H1 (cell line): ENCODE results near the gene NAA50. TPM values are rescaled to one million over a fixed set of nuclear protein-coding genes. Genes with fewer than 3 reads are reported as not detected.

ENCODE experiments used
- CTCF ChIA-PET: fragments of 300-600 bp; sonication (Branson Sonifier 250); formaldehyde crosslinking; loops from one replicate; lab custom pipeline; 2021; ENCODE audit not compliant: partially characterized antibody; lab: Charles Lee
- POLR2A ChIA-PET: fragments of 300-600 bp; sonication (Branson Sonifier 250); formaldehyde crosslinking; loops from one replicate; lab custom pipeline; 2021; ENCODE audit warnings: inconsistent platforms; ENCODE audit not compliant: partially characterized antibody; lab: Charles Lee
- DNase-seq, 2 experiments: peaks; one replicate each; pipeline versions ENCODE4 v3.0.0 to v3.0.0-alpha.2; 2010 to 2022; ENCODE audit warnings: low spot score in 2 of 2, low read depth in 1 of 2, mixed read lengths in 1 of 2
- FAIRE-seq: peaks from 2 replicates; lab custom pipeline; 2011; peaks lifted over from hg19 to GRCh38; lab: Jason Lieb, UNC
- H2AFZ ChIP-seq: 2 replicates; pipeline ENCODE4 v1.8.1; 2012; ENCODE audit warnings: low read length, inconsistent platforms
- H2AK5ac ChIP-seq: 2 replicates; pipeline ENCODE4 v1.6.1; 2013; ENCODE audit warnings: low read depth, low read length
- H2BK120ac ChIP-seq: replicated peaks from 2 replicates; pipeline ENCODE3; 2013; ENCODE audit warnings: low read depth, low read length, inconsistent platforms
- H2BK12ac ChIP-seq: 2 replicates; pipeline ENCODE4 v1.6.1; 2013; ENCODE audit warnings: low read depth, low read length
- H2BK15ac ChIP-seq: 2 replicates; pipeline ENCODE4 v1.6.1; 2013; ENCODE audit warnings: low read length
- H2BK20ac ChIP-seq: 2 replicates; pipeline ENCODE4 v1.6.1; 2013; ENCODE audit warnings: low read length
- H2BK5ac ChIP-seq: 2 replicates; pipeline ENCODE4 v1.6.1; 2013; ENCODE audit warnings: low read depth, low read length
- H3K14ac ChIP-seq: 2 replicates; pipeline ENCODE4 v1.6.1; 2013; ENCODE audit warnings: inconsistent platforms; ENCODE audit not compliant: insufficient read length
- H3K18ac ChIP-seq: 2 replicates; pipeline ENCODE4 v1.6.1; 2013; ENCODE audit warnings: low read length; ENCODE audit errors: extremely low read depth
- H3K23ac ChIP-seq: 2 replicates; pipeline ENCODE4 v1.6.1; 2013; ENCODE audit warnings: inconsistent platforms; ENCODE audit not compliant: insufficient read length
- H3K23me2 ChIP-seq: 2 replicates; pipeline ENCODE4 v1.6.1; 2013; ENCODE audit warnings: low read depth, low read length
- H3K27ac ChIP-seq: 2 replicates; pipeline ENCODE4 v1.6.1; 2011; ENCODE audit warnings: low read depth, low read length, inconsistent platforms
- H3K27me3 ChIP-seq, 4 experiments: replicated peaks in 1 of 4; 1 replicate in 1 of 4; 2 replicates in 3 of 4; pipeline versions ENCODE4 v1.6.1 to v1.8.1; 2011 to 2013; ENCODE audit warnings: low read length in 3 of 4, mild to moderate bottlenecking in 3 of 4, inconsistent platforms in 2 of 4, mixed read lengths in 2 of 4, moderate library complexity in 1 of 4; ENCODE audit not compliant: control insufficient read depth in 3 of 4, insufficient read depth in 3 of 4; ENCODE audit errors: extremely low read depth in 1 of 4
- H3K36me3 ChIP-seq, 4 experiments: 2 replicates each; pipeline versions ENCODE4 v1.6.1 to v1.8.1; 2011 to 2013; ENCODE audit warnings: mild to moderate bottlenecking in 4 of 4, low read length in 3 of 4, moderate library complexity in 2 of 4, control low read depth in 1 of 4, inconsistent platforms in 1 of 4; ENCODE audit not compliant: insufficient read depth in 4 of 4, control insufficient read depth in 2 of 4
- H3K4ac ChIP-seq: replicated peaks from 2 replicates; pipeline ENCODE3; 2013; ENCODE audit warnings: low read length, low read depth, mixed read lengths, inconsistent platforms; ENCODE audit not compliant: insufficient read length
- H3K4me1 ChIP-seq, 4 experiments: replicated peaks in 1 of 4; 1 replicate in 1 of 4; 2 replicates in 3 of 4; pipeline versions ENCODE4 v1.6.1 to v1.8.1; 2011 to 2013; ENCODE audit warnings: low read length in 3 of 4, inconsistent platforms in 2 of 4, mixed read lengths in 1 of 4; ENCODE audit not compliant: insufficient read depth in 4 of 4, control insufficient read depth in 3 of 4
- H3K4me2 ChIP-seq, 2 experiments: 2 replicates each; pipeline versions ENCODE4 v1.6.1 to v1.8.1; 2011 to 2013; ENCODE audit warnings: low read depth in 2 of 2, low read length in 2 of 2, control low read depth in 1 of 2, inconsistent platforms in 1 of 2, mild to moderate bottlenecking in 1 of 2; ENCODE audit not compliant: insufficient read depth in 1 of 2
- H3K4me3 ChIP-seq, 4 experiments: fragments of 200-600, 300-600 bp in 1 of 4; sonication (generic), shearing (Covaris generic), sonication (Bioruptor Twin) in 1 of 4; 2 replicates each; pipeline versions ENCODE4 v1.5.1 to v1.8.1; 2011 to 2016; ENCODE audit warnings: low read length in 4 of 4, low read depth in 3 of 4, control low read depth in 2 of 4, inconsistent platforms in 2 of 4, mild to moderate bottlenecking in 2 of 4, mixed read lengths in 1 of 4, moderate library complexity in 1 of 4; ENCODE audit not compliant: insufficient read depth in 2 of 4; ENCODE audit errors: extremely low read depth in 1 of 4
- H3K56ac ChIP-seq: replicated peaks from 2 replicates; pipeline ENCODE3; 2013; ENCODE audit warnings: low read depth, mild to moderate bottlenecking, mixed read lengths, low read length, inconsistent platforms; ENCODE audit not compliant: insufficient read length
- H3K79me1 ChIP-seq: 2 replicates; pipeline ENCODE4 v1.6.1; 2013; ENCODE audit warnings: low read depth, low read length, control low read depth
- H3K79me2 ChIP-seq, 2 experiments: 2 replicates each; pipeline versions ENCODE4 v1.6.1 to v1.8.1; 2012 to 2013; ENCODE audit warnings: low read length in 2 of 2, mild to moderate bottlenecking in 2 of 2, inconsistent platforms in 1 of 2; ENCODE audit not compliant: insufficient read depth in 2 of 2, control insufficient read depth in 1 of 2
- H3K9ac ChIP-seq, 4 experiments: replicated peaks in 1 of 4; 1 replicate in 1 of 4; 2 replicates in 3 of 4; pipeline versions ENCODE4 v1.6.1 to v1.8.1; 2011 to 2013; ENCODE audit warnings: low read depth in 3 of 4, low read length in 3 of 4, control low read depth in 2 of 4, mild to moderate bottlenecking in 2 of 4, moderate library complexity in 2 of 4, inconsistent platforms in 1 of 4; ENCODE audit errors: extremely low read depth in 1 of 4
- H3K9me3 ChIP-seq, 2 experiments: 2 replicates each; pipeline versions ENCODE4 v1.6.1 to v1.8.1; 2012 to 2013; ENCODE audit warnings: mild to moderate bottlenecking in 2 of 2, moderate library complexity in 2 of 2, control low read depth in 1 of 2, inconsistent platforms in 1 of 2, low read depth in 1 of 2, low read length in 1 of 2, mixed read lengths in 1 of 2; ENCODE audit not compliant: insufficient read depth in 2 of 2
- H4K20me1 ChIP-seq, 2 experiments: replicated peaks in 1 of 2; 2 replicates each; pipeline versions ENCODE3 to v1.8.1; 2011 to 2013; ENCODE audit warnings: inconsistent platforms in 2 of 2, low read length in 2 of 2, mild to moderate bottlenecking in 1 of 2; ENCODE audit not compliant: insufficient read depth in 2 of 2, control insufficient read depth in 1 of 2
- H4K5ac ChIP-seq: 2 replicates; pipeline ENCODE4 v1.6.1; 2013; ENCODE audit warnings: low read length, low read depth, mixed read lengths, inconsistent platforms; ENCODE audit not compliant: insufficient read length
- H4K8ac ChIP-seq: 2 replicates; pipeline ENCODE4 v1.8.0; 2013; ENCODE audit warnings: mild to moderate bottlenecking, moderate library complexity, low read length, inconsistent platforms; ENCODE audit not compliant: insufficient read depth; ENCODE audit errors: extremely low read depth
- H4K91ac ChIP-seq: replicated peaks from 2 replicates; pipeline ENCODE3; 2013; ENCODE audit warnings: low read length, mixed read lengths, inconsistent platforms; ENCODE audit not compliant: insufficient read length
- CEBPB ChIP-seq: IDR thresholded peaks from 2 replicates; pipeline ENCODE4 v1.6.1; 2012; ENCODE audit warnings: low read depth, low read length
- KDM1A ChIP-seq: fragments of 200-600, 300-600 bp; sonication (generic); IDR thresholded peaks from 2 replicates; pipeline ENCODE4 v1.7.1; 2016; ENCODE audit warnings: mild to moderate bottlenecking, low read length, borderline replicate concordance
- WGBS, 2 experiments: shearing (Covaris generic) in 1 of 2; methylation state at CpG; one replicate each; pipeline versions ENCODE4 v1.1.6 to v1.1.7; 2013 to 2015; ENCODE audit warnings: low lambda C conversion rate in 2 of 2, mixed read lengths in 2 of 2, inconsistent platforms in 1 of 2, low coverage in 1 of 2, missing lambda C conversion rate in 1 of 2; ENCODE audit not compliant: insufficient replicate concordance in 2 of 2, insufficient coverage in 1 of 2, insufficient read length in 1 of 2; ENCODE audit errors: extremely low coverage in 1 of 2, missing lambda C conversion rate in 1 of 2; 5-methylcytosine and 5-hydroxymethylcytosine counted together
- polyA plus RNA-seq, 7 experiments: library from polyadenylated mRNA; depleted of rRNA in 3 of 7; stranded (reverse) in 5 of 7; unstranded in 2 of 7; fragments of >200 nt in 5 of 7; fragments of 200-250 nt in 2 of 7; gene quantifications; 1 replicate in 5 of 7; 2 replicates in 1 of 7; 4 replicates in 1 of 7; pipeline versions ENCODE4 v1.2.1 to v1.2.3, GENCODE V29; 2011 to 2013; ENCODE audit warnings: missing spikeins in 2 of 7, mixed read lengths in 2 of 7
- total RNA-seq: library from RNA; stranded (reverse); fragmentation: NEBNext Ultra II Directional; extraction: Animal tissue kit (Norgen Biotek cat#: 25700); gene quantifications from 2 replicates; pipeline ENCODE4 v1.2.1, GENCODE V29; 2021

Gene NAA50
- total and polyA plus RNA-seq, 2 of the 8 experiments (the other 6 are each of a cell fraction or from before 2014, with no cell fraction given), result 46.6 to 231 TPM

GRCh38 chr3:113758389-113759024 is 12.5 kb upstream of the NAA50 start:
- Histone ChIP-seq H2AFZ (no peak overlapping the region), H2BK120ac (no peak overlapping the region), H3K27ac (no peak overlapping the region), H2BK15ac (no peak overlapping the region), H4K5ac (no peak overlapping the region), H3K4me1 (no peaks in the 10 kb centered on the region), H2BK20ac (no peak overlapping the region), H3K18ac (no peak overlapping the region), H3K36me3 (peaks cover 0 to 2% (median 0%) of the 10 kb centered on the region in 4 experiments; a peak in 2 of 8 replicates), H2BK5ac (no peak overlapping the region), H3K23ac (no peak overlapping the region), H4K20me1 (no peaks in the 10 kb centered on the region), H3K14ac (no peak overlapping the region), H3K27me3 (no peaks in the 10 kb centered on the region), H4K91ac (no peak overlapping the region), H2AK5ac (no peak overlapping the region), H3K9ac (no peak overlapping the region), H3K4me3 (no peak overlapping the region), H3K23me2 (no peaks in the 10 kb centered on the region), H3K9me3 (peaks cover 0 to 7% of the 10 kb centered on the region in 2 experiments; a peak in 2 of 4 replicates), H4K8ac (no peak overlapping the region), H3K56ac (no peak overlapping the region), H3K4ac (no peak overlapping the region), H3K4me2 (no peak overlapping the region), H3K79me1 (no peaks in the 10 kb centered on the region), H3K79me2 (peaks cover 0 to 31% of the 10 kb centered on the region in 2 experiments; a peak in 2 of 4 replicates), H2BK12ac (no peak overlapping the region)
- DNase-seq (no peak), FAIRE-seq (peak; percentile 39)
- ChIA-PET POLR2A (interaction anchor here (1.4 kb wide), 1 partner anchor 13 kb away, joined by 3 read pairs; no protein-coding TSS in a partner anchor), CTCF (interaction anchor here (0.7 kb wide), 1 partner anchor 12 kb away, joined by 4 read pairs; the partner anchor contains the start of gene ATP6V1A)
- 97% methylated on average over 1 of the region's 1 CpG; no CpG with 5 or more reads in 1 of the 2 experiments for WGBS, 2 experiments
- TF ChIP-seq CEBPB (no peak), KDM1A (peak; percentile 73; the same call in 1 of the 2 replicates)
